ENCODE measurements around the gene GLA.

GLA gene

DNA sequence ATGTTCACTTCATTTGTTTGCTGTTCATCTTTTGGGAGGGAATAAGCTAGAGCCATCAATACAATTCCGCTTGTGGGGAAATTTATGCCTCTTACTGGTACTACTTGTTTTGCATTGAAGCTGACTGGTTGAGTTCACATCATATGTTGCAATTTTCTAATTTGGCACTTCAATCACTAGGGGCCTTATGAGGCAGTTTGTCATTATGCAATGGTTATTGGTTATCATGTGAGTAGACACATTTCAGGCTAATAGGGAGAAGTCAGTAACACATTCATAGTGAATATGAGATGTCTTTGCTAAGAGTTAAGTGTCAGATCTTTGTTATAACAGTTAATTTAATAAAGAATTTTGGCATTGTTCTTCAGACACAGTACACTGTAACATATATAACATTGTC is 11.9 kb downstream of the GLA start:
- no peak for DNase-seq

DNA sequence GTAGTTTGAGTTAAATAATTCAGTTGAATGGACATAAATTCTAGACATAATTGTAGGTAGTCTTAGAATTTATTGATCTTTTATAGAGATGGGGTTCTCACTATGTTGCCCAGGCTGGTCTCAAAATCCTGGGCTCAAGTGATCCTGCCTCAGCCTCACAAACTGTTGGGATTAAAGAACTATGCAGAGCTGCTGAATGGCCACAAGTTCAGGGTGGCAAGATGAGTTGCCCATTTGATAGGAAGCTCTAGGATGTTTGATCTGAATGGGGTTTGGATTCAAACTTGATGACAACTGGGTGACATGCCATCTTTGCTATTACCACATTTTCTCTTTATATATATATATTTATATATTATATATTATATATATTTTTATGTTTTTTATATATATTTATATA is 13.4 kb downstream of the GLA start:
- DNase-seq = no peak

DNA sequence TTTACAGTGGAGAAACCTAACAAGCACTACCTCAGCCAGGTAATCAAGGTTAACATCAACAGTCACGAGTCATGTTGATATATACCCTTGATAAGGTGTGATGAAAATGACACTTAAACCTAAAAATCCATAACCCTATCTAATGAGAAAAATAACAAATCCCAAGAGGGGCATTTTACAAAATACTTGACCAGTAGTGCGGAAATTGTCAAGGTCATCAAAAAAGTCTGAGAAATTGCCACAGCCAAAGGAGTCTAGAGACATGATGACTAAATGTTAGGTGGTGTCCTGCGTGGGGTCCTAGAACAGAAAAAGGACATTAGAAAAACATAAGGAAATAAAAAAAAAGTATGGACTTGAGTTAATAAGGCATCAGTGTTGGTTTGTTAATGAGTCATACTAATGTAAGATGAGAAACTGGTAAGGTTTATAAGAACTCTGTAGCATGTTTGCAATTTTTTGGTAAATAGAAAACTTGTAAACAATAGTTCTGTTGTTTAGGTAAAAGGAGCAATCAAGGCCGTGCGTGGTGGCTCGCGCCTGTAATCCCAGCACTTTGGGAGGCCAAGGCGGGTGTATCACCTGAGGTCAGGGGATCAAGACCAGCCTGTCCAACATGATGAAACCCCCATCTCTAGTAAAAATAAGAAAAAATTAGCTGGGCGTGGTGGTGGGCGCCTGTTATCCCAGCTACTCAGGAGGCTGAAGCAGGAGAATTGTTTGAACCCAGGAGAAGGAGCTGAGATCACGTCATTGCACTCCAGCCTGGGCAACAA is 14.0 kb downstream of the GLA start:
- no peak for DNase-seq

DNA sequence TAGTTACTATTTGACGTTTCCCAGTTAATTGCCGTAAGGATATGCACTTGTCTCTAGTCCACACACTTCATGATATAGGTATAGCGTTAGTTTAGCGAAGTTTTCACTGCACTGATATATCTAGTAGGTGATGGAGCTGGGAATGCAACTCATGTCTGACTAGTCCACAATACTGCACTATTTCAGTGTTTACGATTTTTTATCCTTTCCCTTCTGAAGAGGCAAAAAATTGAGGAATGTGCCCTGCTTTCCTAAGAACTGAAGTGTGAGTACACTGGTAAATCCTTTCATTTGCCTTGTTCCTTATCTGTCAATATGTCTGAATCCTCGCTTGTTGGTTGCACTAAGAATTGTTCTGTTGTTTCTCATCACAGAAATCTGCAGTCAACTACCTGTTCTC is 15.9 kb downstream of the GLA start:
- DNase-seq = no peak

DNA sequence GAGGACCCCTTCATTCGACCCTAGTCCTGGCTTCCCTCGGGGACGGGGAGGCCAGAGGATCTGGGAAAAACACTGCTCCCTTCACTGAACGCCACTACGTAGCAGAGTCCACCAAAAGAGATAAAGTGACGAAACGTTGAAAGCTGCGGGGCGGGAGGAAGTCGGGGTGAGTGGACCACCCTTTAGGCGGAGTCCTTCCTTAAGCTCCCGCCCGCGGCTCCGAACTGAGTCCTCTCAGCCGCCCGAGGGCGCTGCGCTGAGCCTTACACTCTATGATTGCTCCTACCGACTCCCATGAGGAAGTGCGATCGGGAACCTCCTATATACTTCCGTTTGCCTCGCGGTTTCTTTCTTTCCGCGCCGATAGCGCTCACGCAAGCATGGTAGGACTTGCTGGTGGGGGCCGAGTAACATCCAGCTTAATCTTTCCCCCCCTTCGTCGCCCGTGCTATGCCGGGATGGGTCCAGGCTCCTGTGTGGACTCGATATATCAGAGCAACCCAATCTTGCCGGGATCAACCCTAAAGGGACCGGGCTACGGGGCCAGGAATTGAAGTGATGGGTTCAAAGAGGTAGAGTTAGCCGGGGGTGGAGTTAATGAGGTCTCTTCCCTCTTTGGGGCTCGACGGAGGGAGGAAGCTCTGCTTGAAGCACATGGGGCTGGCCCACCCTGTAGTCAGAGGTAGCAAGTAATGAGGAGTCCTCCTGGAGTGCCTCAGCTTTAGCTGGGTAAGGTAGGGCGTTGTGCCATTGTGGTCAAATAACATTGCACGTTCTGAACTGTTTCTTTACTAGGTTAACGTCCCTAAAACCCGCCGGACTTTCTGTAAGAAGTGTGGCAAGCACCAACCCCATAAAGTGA is 16.8 kb downstream of the GLA start, which contains the start of gene RPL36A:
Gene RPL36A, plus strand, starts transcription at position 348 of the 862 bp plus-strand sequence. Its CDS starts 33 bp downstream, at position 381.
- DNase-seq = peak; percentile 67

DNA sequence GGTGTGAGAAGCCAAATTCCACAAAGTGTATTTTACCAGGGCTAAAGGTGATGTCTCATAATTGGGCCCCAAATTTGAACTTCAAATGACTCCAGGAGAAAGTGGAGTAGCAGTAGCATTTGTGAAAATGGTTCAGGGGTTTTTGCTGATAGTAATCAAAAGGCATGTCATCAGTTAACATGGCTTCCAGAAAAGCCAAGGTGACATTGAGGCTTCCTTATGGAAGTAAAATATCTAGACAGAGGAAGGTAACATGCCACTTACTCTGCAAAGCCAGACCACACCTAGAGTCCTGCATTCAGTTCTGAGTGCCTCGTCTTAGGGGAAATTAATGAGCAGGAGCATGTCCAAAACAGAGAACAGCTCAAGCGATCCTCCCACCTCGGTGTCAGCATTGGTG is 19.1 kb downstream of the GLA start:
- no peak for DNase-seq

DNA sequence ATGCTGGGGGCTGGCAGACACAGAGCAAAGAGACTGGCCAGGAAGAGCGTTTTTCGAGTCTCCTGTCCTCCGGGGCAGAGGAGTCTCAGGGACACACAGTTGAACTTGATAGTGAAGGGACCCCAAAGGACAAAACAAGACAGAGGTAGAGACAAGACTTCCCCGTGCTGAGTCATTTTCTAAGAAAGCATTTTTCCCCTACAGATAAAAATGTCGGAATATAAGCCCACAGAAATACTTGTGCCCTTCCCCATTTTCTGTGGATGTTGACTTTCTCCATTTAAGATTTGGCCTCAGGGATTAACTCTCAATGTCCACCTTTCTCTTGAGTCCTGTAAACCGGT is 21.2 kb downstream of the GLA start:
- DNase-seq = no peak

DNA sequence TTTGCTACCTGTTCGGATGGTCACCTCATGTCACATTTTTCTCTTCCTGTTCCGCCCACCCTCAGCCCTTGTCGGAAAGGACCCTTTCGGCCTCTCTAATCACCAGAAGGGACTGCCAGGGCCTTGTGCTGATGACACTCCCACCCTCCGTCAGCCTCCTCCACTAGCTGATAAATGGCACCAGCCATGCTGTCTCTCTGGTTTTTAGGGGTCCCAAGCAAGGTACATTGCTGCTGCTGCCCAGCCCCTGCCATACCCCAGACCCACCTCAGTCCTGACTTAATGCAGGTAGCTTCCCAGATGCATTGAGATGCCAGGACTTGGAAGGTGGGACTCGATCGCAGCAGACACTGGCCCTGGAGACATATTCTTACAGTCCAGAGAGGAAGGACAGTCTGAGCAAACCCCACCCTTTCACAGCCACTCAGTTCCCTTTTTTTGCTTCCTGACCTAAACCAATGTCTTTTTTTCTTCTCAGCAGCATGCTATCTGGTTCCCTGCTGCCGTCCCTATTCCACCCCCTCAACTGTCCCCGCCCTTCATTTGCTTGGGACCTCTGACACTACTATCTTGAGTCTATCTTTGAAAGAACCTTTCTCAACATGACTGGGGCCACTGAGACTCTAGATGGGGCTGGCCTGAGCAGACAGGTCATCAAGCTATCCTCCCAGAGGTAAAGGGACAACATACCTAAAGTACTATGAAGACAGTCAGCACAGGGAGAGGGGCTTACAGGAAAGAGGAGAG is 21.8 kb downstream of the GLA start, which contains the start of gene BTK:
Gene BTK, minus strand, starts transcription at position 397 of the 747 bp plus-strand sequence. CDS start 10,907 bp downstream, outside the sequence.
- peak; percentile 34 for DNase-seq

DNA sequence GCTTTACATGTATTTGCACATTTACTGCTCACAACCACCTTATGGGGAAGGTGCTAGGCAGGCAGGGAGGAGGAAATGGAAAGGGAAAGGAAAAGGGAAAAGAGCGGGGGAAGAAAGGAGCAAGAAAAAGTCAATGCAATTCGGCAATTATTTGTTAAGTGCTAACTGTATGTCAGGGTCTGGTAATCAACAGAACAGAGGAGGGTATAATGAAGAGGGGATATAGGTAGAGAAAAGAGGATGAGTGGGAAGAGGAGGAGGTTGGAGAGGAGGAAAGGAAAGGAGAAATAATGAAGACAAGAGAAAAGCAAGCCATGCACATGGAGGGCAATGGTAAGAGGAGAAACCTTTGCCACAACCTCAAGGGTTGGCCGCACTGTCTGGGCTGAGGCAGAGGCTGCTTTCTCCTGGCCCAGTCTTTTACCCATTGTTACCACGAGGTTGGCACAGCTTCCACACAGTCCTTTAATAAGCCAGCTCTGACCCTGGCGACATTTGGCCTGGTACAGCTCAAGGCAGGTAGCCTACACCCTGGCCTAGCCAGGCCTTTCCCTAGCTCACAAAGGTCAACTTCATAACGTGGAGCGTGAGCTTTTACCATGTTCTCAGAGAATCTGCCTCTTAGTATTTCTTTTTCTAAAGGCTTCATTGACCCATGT is 22.6 kb downstream of the GLA start:
- no peak for DNase-seq

DNA sequence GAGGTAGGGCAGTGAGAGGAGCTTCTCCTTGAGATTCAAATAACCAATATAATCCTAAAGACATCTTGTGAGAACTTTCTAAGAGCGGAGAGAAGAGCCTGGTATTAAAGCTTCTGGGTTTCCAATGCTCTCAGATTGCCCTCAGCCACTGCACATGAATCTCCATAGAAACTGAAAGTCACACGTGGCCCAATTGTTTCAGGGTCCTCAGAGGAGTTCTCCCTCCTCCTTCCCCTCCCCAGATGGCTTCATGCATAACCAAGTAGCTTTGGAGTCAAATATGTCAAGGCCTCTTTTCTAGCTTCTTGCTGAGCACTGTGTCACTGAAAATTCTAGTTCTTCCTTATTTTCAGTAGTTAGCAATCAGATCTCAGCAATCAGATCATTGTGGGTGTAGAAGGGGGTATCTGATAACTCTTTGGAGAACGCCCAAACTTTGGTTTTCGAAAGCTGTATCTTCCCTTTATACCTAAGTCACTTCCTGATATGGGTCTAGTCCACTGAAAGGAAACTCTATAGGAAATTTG is 24.0 kb downstream of the GLA start:
- DNase-seq = no peak

DNA sequence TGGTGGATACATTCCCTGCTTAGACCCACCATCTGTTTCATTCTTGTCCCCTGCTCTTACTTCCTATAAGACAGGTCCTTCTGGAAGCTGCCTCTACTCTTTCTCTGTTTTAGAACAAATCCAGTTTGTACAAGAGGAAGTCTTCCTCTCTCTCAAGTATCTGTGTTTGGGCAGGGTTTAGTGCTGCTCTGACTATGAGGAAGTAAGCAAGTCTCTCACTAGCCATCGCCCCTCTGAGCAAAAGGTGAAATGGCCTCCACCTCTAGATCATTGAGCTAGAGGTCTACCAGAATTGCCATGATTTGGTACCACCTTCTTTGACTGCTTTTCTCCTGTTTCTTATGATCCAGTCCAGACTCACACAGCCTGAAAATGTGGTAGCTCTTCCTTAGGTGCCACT is 30.2 kb downstream of the GLA start:
- DNase-seq = no peak

DNA sequence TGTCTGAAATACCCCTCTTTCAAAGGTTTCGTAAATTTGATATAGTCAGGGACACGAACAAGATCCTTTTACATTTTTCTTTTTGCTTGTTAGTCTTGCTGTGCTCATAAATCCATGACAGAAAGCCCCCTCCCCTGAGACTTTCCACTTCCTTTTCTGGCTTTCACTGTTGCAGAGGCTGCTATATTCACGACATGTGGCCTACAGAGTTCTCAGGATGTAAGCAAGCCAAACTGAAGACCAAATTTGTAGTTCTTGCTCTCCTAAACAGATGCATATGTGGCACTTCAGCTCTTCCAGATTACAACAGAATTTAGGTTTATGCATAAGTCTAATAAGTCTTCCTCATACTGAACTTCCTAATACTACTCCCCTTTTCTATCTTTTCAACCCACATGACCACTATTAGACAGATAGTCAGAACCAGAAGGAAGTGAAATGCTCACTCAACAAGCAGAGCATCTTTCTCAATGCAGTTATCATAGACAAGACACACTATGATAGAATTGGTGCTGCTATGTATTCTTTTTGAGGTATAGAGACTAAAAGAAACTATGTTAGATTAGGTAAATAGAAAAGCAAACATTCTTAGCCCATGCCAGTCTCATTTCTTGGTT is 36.7 kb downstream of the GLA start:
- no peak for DNase-seq

DNA sequence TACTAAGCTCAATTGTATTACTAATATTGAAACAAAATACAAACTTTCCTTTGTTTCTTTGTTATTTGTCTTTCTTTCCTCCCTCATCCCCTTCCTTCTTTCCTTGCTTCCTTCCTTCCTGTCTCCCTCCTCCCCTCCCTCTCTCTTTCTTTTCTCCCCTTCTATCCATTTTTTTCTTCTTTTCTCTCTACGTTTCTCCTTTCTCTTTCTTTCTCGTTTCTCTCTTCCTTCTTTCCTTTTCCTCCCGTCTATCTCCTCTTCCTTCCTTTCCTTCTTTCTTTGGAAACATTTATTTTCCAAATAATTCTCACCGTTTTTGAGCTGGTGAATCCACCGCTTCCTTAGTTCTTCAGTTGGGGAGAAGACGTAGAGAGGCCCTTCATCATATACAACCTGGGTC is 38.0 kb downstream of the GLA start:
- no peak for DNase-seq

DNA sequence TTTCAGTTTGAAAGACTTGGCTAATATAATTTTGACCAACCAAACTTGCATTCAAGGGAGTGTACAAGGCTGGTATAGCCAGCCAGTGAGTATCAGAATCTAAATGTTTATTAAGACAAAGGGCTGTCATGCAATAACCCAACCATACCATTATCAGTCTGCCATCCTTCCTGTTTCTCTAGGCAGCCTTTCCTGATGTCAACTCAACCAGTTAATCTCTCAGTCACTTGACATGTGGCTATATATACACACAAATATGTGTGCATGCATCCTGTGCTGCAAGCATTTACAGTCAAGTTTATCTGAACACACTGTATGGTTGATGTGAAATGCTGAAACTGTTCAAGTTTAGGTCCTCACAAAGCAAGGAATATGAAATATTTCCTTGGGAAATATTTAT is 38.9 kb downstream of the GLA start:
- no peak for DNase-seq

DNA sequence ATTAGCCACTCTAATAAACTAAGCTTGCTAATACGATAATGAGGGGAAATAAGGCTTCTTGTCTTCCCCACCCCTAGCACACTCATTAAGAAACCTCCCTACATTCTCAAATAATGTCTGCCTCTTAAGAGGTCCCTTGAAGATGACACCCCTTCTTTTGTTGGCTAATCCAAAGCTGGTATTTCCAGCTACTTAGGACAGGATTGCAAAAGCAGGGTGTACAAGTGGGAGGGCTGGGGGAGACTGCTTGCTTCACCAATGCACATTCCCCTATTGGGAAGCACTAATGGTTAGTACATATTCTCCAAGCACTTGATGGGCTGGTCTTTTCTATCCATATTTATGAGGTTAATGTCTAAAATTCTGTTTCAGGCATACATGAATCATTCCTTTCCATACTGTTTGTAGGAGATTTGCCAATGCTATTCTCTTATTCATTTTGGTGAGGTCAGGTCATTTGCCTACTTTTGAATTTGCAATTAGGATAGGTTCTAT is 42.4 kb downstream of the GLA start:
- no peak for DNase-seq

DNA sequence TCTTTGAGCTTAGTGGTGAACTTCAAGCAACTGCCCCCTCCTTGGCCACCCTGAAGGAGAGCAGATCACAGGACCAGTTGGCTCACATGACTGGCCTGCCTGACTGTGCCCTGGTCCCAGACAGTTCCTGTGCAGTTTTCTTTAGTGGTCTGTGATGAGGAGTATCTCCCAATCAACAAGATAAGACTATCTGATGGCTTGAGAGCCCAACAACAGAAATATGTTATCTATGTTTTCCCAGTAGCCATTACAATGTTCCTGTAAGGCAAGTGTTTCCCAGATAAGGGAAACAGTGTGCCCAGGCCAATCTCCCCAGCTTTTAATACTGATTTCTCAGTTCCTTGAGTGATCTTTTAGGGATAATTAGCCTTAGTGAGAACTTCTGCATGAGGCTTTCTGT is 45.0 kb downstream of the GLA start:
- DNase-seq = no peak

DNA sequence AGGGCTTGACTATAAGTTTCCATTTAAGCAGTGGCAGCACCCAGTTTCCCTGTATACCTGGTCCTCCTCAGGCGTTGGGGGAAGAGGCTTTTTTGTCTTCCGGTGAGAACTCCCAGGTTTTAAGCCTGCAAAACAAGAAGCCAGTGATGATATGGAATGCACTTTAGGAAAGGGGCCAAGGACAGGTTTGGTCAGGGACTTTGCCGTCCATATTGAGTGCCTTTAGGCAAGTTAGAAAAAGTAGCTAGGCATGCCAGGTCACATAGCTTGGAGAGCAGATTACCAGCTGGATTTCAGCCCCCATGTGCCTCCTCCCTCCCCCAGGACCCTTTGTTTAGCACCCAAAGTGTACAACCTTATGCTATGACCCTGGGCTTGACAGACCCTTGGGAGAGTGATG is 45.6 kb downstream of the GLA start:
- DNase-seq = no peak

DNA sequence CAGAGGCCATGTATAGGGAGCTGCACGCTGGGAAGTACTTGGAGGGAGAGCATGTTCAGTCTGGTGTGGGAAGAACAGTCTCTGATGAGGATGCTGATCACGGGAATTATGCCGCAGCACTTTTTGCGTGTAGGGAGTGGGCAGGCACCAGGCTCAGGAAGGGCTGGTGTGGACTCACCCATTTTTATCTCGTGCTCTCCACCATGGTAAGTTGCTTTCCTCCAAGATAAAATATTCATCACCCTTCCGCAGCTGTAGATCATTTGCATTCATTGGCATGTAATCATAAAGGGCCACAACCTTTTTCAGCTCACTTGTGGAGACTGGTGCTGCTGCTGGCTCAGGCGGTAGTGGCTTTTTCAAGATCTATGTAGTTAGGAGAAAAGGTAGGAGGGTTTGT is 47.3 kb downstream of the GLA start:
- DNase-seq = no peak

DNA sequence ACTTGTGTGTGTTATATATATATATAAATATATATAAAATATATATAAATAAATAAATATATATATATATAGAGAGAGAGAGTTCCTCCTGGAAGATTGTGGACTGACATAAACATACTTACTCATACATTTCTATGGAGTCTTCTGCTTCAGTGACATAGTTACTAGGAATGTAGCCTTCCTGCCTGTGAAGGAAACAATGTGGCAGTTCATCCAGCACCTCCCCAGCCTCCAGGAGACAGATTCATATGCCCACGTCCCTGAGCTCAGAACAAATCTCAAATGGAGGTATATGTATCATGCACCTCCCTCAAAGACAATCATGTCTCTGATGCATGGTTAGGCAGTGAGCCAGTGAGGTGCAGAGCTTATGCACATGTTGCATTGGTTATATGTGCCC is 47.8 kb downstream of the GLA start:
- DNase-seq = no peak

DNA sequence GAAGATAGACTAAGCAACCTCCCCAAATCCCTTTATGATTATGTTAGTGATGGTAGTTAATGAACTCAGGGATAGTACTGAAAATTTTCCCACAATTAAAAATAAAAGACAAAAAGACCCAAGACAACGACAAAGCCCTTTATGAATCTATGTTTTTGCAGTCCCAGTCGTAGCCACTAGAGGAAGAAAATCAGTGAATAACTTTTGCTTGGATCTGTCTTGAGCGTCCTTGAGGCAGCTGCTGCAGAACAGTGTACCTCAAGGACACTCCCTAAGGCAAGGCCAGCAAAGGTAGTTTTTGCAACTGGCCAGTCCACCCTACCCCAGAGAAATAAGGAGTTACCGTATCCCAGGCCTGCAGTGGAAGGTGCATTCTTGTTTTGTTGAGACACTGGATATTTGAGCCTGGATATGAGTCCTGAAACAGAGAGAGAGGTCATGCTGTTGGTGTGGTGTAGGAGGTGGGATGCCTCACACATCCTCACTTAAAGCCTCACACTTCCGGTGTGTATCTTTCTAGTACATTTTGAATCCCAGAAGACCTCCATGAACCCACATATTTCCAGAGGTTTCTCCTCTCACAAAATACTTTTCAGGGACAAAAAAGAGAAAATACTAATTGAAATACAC is 50.4 kb downstream of the GLA start:
- DNase-seq = no peak

DNA sequence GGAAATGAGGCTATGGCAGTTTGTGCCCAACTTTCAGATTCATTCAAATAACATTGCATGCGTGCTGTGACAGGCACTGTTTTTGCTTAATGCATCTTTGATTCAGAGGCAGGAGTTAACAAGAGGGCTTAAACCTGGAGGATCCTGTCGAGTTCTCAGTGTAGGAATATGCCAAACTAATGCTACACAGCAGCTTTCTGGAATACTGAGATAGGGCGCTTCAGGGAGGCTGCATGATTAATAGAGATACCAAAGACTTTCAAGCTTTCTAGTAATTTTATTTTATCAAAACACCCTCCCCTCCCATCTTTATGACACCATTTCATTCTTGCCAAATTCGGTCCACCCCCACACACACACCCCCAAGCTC is 58.5 kb downstream of the GLA start:
- no peak for DNase-seq
